Measurements from ENCODE around the gene SKI. TPM values are rescaled to one million over a fixed set of nuclear protein-coding genes. Genes with fewer than 3 reads are reported as not detected.

Gene SKI
- total RNA-seq, 2 donors from 2014 or later: 65.4 to 79.2 TPM

DNA sequence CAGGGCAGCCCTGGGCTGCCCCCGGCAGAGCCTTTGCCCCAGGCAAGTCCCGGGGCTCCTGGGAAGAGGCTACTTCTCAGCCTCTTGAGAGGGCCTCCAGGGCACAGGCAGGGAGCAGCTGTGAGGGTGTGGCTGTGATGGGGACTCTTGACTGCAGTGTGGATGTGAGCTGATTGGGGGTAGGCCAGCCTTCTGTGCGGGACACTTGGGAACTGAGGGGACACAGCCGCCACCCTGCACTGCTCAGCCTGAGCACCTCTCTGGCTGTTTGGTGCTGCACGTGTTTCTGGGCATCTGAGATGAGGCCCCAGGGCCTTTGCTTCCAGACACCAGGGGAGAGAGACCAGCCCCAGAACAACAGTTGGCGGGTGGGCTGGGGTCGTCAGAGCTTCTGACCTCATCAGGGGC lies 62.1 kb downstream of the SKI start:
- H3K4me3 ChIP-seq (ENCODE audit: low read length): no peak overlapping the region
- H3K36me3 ChIP-seq (ENCODE audit: control insufficient read depth, insufficient read depth, low read length): peaks cover under 1% of the 10 kb centered on the region
- Mint-ChIP-seq H3K4me3 (no peak overlapping the region), H3K36me3 (ENCODE audit: low read depth) (peaks cover 15% of the 10 kb centered on the region), H3K9me3 (no peaks in the 10 kb centered on the region), H3K27ac (peak overlapping the region; percentile 58), H3K4me1 (no peaks in the 10 kb centered on the region), H3K27me3 (ENCODE audit: insufficient read depth) (no peaks in the 10 kb centered on the region)
- 80 to 90% methylated on average over 2 to 7 of the region's 7 CpGs for WGBS, 2 experiments (ENCODE audit: insufficient coverage in 1 of 2, insufficient read length in 1 of 2)
- peak overlapping the region; percentile 84 for H3K27ac ChIP-seq (ENCODE audit: low read depth, low read length)
- H3K27me3 ChIP-seq (ENCODE audit: control insufficient read depth, insufficient read depth, low read length, poor library complexity, severe bottlenecking): no peaks in the 10 kb centered on the region
- no peaks in the 10 kb centered on the region for H3K4me1 ChIP-seq (ENCODE audit: control insufficient read depth, insufficient read depth, low read length)
- DNase-seq: no peak
- no peak overlapping the region for H3K9ac ChIP-seq (ENCODE audit: extremely low read depth, low read length, poor library complexity, severe bottlenecking)
- H3K9me3 ChIP-seq (ENCODE audit: control insufficient read depth, low read length): no peaks in the 10 kb centered on the region
- TF ChIP-seq, protein P1, sequence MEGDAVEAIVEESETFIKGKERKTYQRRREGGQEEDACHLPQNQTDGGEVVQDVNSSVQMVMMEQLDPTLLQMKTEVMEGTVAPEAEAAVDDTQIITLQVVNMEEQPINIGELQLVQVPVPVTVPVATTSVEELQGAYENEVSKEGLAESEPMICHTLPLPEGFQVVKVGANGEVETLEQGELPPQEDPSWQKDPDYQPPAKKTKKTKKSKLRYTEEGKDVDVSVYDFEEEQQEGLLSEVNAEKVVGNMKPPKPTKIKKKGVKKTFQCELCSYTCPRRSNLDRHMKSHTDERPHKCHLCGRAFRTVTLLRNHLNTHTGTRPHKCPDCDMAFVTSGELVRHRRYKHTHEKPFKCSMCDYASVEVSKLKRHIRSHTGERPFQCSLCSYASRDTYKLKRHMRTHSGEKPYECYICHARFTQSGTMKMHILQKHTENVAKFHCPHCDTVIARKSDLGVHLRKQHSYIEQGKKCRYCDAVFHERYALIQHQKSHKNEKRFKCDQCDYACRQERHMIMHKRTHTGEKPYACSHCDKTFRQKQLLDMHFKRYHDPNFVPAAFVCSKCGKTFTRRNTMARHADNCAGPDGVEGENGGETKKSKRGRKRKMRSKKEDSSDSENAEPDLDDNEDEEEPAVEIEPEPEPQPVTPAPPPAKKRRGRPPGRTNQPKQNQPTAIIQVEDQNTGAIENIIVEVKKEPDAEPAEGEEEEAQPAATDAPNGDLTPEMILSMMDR (conservative IDR thresholded peaks at IDR 0.05): no peak

DNA sequence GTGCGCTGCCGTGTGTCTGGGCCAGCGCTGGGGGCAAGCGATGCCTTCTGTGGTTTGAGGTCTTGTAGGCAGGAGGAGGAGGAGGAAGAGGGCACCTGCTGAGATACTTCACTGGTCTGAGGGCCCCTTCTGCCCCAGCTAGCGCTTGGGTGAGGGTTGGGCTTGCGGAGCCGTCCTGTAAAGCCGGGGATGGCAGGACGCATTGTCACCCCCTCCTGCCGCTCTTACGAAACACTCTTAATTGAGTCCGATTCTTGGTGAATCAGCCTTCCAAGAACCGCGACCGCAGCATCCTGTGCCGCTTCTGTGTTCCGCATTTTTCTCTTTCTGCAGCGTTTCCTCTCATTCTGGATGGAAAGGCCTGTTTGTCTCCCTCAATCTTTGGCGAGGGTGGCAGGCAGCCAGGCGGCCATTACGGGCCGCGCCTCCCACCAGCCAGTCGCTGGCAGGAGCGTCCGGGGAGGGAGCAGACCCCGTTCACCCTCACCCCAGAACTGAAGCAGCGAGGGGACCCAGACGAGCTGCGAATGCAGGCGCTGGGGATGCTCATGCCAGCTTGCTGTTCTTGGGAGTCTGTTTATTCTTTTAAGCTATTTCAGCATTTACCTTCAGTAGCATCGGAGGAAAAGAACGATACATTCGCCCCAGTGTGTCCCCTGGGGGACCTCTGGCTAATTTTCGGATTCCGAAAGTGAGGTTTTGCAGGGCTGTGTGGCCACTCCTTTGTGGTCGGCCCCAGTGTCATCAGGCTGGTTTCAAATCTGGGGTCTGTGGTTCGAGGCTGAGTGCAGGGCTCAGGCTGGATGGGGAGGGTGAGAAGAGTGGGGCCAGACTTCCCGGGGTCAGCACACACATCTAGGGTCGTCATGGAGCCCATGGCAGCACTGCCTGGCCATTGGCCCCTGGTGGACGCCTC lies 62.7 kb downstream of the SKI start:
- peak overlapping the region; percentile 84 for H3K27ac ChIP-seq (ENCODE audit: low read depth, low read length)
- Mint-ChIP-seq H3K4me3 (no peak overlapping the region), H3K36me3 (ENCODE audit: low read depth) (peaks cover 21% of the 10 kb centered on the region), H3K27ac (no peak overlapping the region), H3K27me3 (ENCODE audit: insufficient read depth) (no peaks in the 10 kb centered on the region), H3K4me1 (no peaks in the 10 kb centered on the region), H3K9me3 (no peaks in the 10 kb centered on the region)
- DNase-seq: no peak
- H3K36me3 ChIP-seq (ENCODE audit: control insufficient read depth, insufficient read depth, low read length): peaks cover 7% of the 10 kb centered on the region
- H3K9me3 ChIP-seq (ENCODE audit: control insufficient read depth, low read length): no peaks in the 10 kb centered on the region
- 89 to 91% methylated on average over 36 to 41 of the region's 41 CpGs for WGBS, 2 experiments (ENCODE audit: insufficient coverage in 1 of 2, insufficient read length in 1 of 2)
- TF ChIP-seq, protein P1 (conservative IDR thresholded peaks at IDR 0.05): no peak
- no peaks in the 10 kb centered on the region for H3K27me3 ChIP-seq (ENCODE audit: control insufficient read depth, insufficient read depth, low read length, poor library complexity, severe bottlenecking)
- no peak overlapping the region for H3K9ac ChIP-seq (ENCODE audit: extremely low read depth, low read length, poor library complexity, severe bottlenecking)
- no peak overlapping the region for H3K4me3 ChIP-seq (ENCODE audit: low read length)
- H3K4me1 ChIP-seq (ENCODE audit: control insufficient read depth, insufficient read depth, low read length): no peaks in the 10 kb centered on the region

DNA sequence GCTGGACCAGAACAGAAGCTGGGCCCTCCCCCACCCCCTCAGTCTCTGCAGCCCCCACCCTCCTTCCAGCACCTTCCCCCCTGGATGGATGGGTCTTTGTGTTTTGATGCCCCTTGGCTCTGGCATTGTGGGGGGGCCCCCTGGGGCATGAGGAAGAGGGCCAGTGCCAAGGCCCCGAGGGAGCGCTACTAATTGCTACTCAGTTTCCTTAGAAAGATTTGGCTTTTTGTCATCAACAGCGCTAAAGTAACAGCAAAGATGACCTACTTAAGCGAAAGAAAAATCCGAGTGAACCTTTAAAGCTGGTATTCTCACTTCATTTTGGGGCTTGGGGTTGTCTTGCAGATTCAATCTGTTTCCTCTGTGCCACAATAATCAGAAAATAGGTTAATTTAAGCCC lies 63.5 kb downstream of the SKI start:
- no peaks in the 10 kb centered on the region for H3K9me3 ChIP-seq (ENCODE audit: control insufficient read depth, low read length)
- Mint-ChIP-seq H3K27ac (no peak overlapping the region), H3K4me1 (no peaks in the 10 kb centered on the region), H3K36me3 (ENCODE audit: low read depth) (peaks cover 21% of the 10 kb centered on the region), H3K27me3 (ENCODE audit: insufficient read depth) (no peaks in the 10 kb centered on the region), H3K9me3 (no peaks in the 10 kb centered on the region), H3K4me3 (no peak overlapping the region)
- no peaks in the 10 kb centered on the region for H3K4me1 ChIP-seq (ENCODE audit: control insufficient read depth, insufficient read depth, low read length)
- DNase-seq: no peak
- H3K27me3 ChIP-seq (ENCODE audit: control insufficient read depth, insufficient read depth, low read length, poor library complexity, severe bottlenecking): no peaks in the 10 kb centered on the region
- H3K9ac ChIP-seq (ENCODE audit: extremely low read depth, low read length, poor library complexity, severe bottlenecking): no peak overlapping the region
- TF ChIP-seq, protein P1 (conservative IDR thresholded peaks at IDR 0.05): no peak
- H3K27ac ChIP-seq (ENCODE audit: low read depth, low read length): no peak overlapping the region
- H3K36me3 ChIP-seq (ENCODE audit: control insufficient read depth, insufficient read depth, low read length): peaks cover 7% of the 10 kb centered on the region
- WGBS, 2 experiments (ENCODE audit: insufficient coverage in 1 of 2, insufficient read length in 1 of 2): 95% methylated on average over 5 of the region's 5 CpGs
- no peak overlapping the region for H3K4me3 ChIP-seq (ENCODE audit: low read length)

Measured in endodermal cell (in vitro differentiated cells).